Left ventricle myocardium inferior (tissue), 1 donor: ENCODE results near the gene FREM3. TPM values are rescaled to one million over a fixed set of nuclear protein-coding genes. Genes with fewer than 3 reads are reported as not detected.

ENCODE experiments used
- DNase-seq: peaks from one replicate; pipeline ENCODE4 v3.0.0-alpha.2; 2020
- H3K27ac ChIP-seq: fragments of 200-600 bp; replicated peaks from 2 replicates; pipeline ENCODE4 v1.8.0; 2021
- H3K27me3 ChIP-seq: fragments of 200-600 bp; 2 replicates; pipeline ENCODE4 v1.8.0; 2021; ENCODE audit warnings: low read depth
- H3K36me3 ChIP-seq: fragments of 200-600 bp; 2 replicates; pipeline ENCODE4 v1.8.0; 2021
- H3K4me1 ChIP-seq: fragments of 200-600 bp; 2 replicates; pipeline ENCODE4 v1.8.0; 2021
- H3K4me3 ChIP-seq: fragments of 200-600 bp; 2 replicates; pipeline ENCODE4 v1.8.0; 2021; ENCODE audit warnings: mild to moderate bottlenecking, moderate library complexity
- H3K9me3 ChIP-seq: fragments of 200-600 bp; replicated peaks from 2 replicates; pipeline ENCODE4 v1.8.0; 2021
- intact Hi-C: fragments of 100-400 bp; cut with micrococcal nuclease; formaldehyde crosslinking; loops from one replicate; pipeline ENCODE4 v1.11.0; 2022
- total RNA-seq: library from RNA; stranded (reverse); fragmentation: NEBNext Ultra II Directional; extraction: Animal tissue kit (Norgen Biotek cat#: 25700); gene quantifications from one replicate; pipeline ENCODE4 v1.2.1, GENCODE V29; 2021
- TF ChIP-seq, protein P1 (sequence below): fragments of 200-600 bp; IDR thresholded peaks from 2 replicates; pipeline ENCODE4 v1.8.0; 2021; ENCODE audit warnings: antibody characterized with exemption, mild to moderate bottlenecking, borderline replicate concordance
- donor health status: DM: no; HTN: yes; CAD: no; lungs with severe emphysema.

FREM3 gene
- total RNA-seq, 1 donor from 2014 or later: not detected

DNA sequence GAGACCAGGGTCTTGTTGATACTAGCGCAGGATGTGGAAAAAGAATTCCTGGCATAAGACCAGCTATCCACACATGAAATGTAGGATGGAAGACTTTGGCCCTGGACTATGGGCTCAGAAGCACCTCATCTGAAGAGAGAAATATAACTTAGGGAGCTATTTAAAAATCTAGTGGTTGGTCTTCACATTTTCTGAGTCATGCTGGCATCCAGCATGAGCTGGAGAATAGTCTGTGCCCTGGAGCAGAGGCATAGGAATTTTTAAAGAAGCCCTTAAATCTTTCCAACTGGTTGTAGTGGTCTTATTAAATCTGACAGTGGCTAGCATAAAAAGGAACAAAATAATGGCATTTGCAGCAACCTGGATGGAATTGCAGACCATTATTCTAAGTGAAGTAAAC lies 100.6 kb downstream of the FREM3 start:
- Histone ChIP-seq H3K27ac (no peak overlapping the region), H3K4me1 (no peaks in the 10 kb centered on the region), H3K4me3 (no peak overlapping the region), H3K36me3 (no peaks in the 10 kb centered on the region), H3K27me3 (no peaks in the 10 kb centered on the region), H3K9me3 (no peaks in the 10 kb centered on the region)
- intact Hi-C loops: no loop called here
- no peak for DNase-seq
- TF ChIP-seq, protein P1, sequence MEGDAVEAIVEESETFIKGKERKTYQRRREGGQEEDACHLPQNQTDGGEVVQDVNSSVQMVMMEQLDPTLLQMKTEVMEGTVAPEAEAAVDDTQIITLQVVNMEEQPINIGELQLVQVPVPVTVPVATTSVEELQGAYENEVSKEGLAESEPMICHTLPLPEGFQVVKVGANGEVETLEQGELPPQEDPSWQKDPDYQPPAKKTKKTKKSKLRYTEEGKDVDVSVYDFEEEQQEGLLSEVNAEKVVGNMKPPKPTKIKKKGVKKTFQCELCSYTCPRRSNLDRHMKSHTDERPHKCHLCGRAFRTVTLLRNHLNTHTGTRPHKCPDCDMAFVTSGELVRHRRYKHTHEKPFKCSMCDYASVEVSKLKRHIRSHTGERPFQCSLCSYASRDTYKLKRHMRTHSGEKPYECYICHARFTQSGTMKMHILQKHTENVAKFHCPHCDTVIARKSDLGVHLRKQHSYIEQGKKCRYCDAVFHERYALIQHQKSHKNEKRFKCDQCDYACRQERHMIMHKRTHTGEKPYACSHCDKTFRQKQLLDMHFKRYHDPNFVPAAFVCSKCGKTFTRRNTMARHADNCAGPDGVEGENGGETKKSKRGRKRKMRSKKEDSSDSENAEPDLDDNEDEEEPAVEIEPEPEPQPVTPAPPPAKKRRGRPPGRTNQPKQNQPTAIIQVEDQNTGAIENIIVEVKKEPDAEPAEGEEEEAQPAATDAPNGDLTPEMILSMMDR: no peak

DNA sequence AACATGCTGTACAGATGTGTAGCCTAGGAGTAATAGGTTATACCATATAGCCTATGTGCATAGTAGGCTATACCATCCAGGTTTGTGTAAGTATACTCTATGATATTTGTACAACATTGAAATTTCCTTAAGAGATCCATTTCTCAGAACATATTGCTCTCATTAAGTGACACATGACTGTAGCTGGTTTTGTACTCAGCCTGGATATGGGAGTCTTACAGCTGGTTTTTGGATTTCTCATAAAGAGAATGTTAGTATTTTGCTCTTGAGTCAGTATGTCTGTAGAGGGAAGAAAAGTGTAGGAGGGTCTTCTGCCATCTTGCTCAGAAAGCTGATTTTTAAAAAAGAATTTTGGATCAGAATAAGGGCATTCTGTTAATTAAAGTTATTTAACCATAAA lies 101.7 kb downstream of the FREM3 start:
- TF ChIP-seq, protein P1: no peak
- DNase-seq: no peak
- Histone ChIP-seq H3K27ac (no peak overlapping the region), H3K4me1 (no peaks in the 10 kb centered on the region), H3K27me3 (no peaks in the 10 kb centered on the region), H3K9me3 (no peaks in the 10 kb centered on the region), H3K36me3 (no peaks in the 10 kb centered on the region), H3K4me3 (no peak overlapping the region)
- intact Hi-C loops: no loop called here

DNA sequence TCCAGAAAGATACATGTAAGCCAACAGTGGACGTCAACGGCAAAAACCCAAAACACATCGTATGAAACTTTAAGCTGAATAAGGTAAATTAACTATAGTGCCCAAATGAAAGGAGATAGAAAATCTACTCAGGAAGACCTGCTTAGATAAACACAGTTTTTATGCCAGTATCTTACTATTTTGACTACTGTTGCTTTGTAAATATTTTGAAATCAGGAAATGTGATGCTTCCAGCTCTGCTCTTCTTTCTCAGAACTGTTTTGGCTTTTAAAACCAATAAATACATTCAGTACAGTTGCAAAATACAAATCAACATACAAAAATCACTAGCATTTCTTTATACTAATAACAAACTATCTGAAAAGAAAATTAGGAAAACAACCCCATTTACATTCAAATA lies 103.2 kb downstream of the FREM3 start:
- TF ChIP-seq, protein P1: no peak
- H3K36me3 ChIP-seq: no peaks in the 10 kb centered on the region
- H3K27ac ChIP-seq: no peak overlapping the region
- no peak for DNase-seq
- H3K27me3 ChIP-seq: no peaks in the 10 kb centered on the region
- intact Hi-C loops: no loop called here
- no peaks in the 10 kb centered on the region for H3K4me1 ChIP-seq
- no peaks in the 10 kb centered on the region for H3K9me3 ChIP-seq
- H3K4me3 ChIP-seq: no peak overlapping the region

DNA sequence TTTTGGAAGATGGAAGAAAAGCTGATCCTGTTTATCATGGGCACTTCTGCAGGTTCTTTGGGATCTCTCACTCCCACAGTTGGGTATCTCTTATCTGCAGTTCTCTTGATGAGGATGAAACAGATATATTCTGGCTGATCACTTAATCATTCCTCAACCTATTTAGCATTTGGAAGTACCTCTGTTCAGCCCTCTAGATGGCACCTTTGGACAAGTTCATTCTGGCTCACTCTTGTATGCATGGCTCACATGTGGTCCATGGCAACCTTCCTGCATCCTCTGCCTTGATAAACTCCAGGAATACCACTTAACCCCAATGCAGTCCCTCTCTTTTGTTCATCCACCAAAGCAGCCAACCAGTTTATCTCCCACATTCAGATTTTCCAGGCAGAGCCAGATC lies 112.8 kb downstream of the FREM3 start:
- intact Hi-C loops: no loop called here
- TF ChIP-seq, protein P1: peak; percentile 39

DNA sequence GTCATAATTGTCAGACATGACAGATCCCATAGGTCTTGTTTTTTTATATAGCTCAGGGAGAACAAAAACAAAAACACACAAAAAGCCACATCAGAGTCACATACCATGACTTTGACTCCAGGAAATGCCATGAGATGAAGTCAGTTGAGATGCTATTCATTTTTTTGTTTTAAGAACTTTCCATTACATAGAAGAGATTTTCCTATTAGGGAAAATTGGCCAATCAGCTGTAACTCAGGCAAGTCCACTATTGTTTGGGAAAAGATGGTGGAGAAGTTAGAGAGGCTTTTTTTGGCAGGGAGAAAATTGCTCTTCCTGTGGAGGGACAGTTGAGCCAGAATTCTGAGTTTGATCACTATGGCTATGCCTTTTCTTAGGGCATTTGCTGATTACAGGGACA lies 114.4 kb downstream of the FREM3 start:
- Histone ChIP-seq H3K27ac (peak overlapping the region; percentile 37), H3K9me3 (peaks cover 19% of the 10 kb centered on the region), H3K4me3 (no peak overlapping the region), H3K4me1 (peaks cover 5% of the 10 kb centered on the region), H3K36me3 (no peaks in the 10 kb centered on the region), H3K27me3 (no peaks in the 10 kb centered on the region)
- intact Hi-C loops: no loop called here
- TF ChIP-seq, protein P1: no peak
- DNase-seq: no peak

More for the DNA sequence above, 112.8 kb downstream of the FREM3 start:
- peaks cover 19% of the 10 kb centered on the region for H3K9me3 ChIP-seq
- H3K27ac ChIP-seq: no peak overlapping the region
- H3K4me1 ChIP-seq: no peaks in the 10 kb centered on the region
- no peak for DNase-seq
- H3K27me3 ChIP-seq: no peaks in the 10 kb centered on the region
- no peaks in the 10 kb centered on the region for H3K36me3 ChIP-seq
- no peak overlapping the region for H3K4me3 ChIP-seq

DNA sequence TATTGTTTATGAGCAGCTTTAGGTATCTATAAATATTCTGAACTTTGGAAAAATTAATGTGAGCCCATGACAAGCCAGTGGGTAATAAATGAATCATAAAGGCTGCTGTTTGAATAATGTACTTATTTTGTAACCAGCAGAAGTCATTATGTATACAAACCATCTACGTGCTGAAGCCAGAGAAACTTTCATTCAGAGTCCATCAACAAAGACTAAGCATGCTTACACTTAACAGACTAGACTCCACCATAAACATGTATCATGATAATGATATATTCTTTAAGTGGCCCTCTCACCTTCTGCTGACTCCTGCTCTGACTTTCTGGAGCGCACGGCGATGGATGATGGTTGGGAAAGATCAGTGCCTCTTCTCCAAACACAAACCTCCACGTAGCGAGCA lies 114.9 kb downstream of the FREM3 start:
- no peaks in the 10 kb centered on the region for H3K36me3 ChIP-seq
- TF ChIP-seq, protein P1: no peak
- no peak overlapping the region for H3K4me3 ChIP-seq
- no peaks in the 10 kb centered on the region for H3K27me3 ChIP-seq
- peak overlapping the region; percentile 33 for H3K27ac ChIP-seq
- peaks cover 8% of the 10 kb centered on the region for H3K4me1 ChIP-seq
- DNase-seq: no peak
- H3K9me3 ChIP-seq: peaks cover 19% of the 10 kb centered on the region
- intact Hi-C loops: no loop called here
